Glomerular visceral epithelial cell (primary cell): Measurements from ENCODE around the gene TAOK1.
"Not testable (repeated sequence)": the region's sequence is repeated elsewhere in the genome, so short reads cannot be mapped to it uniquely, and the experiment has no call there.

Source experiments
- DNase-seq: peaks from one replicate; pipeline ENCODE4 v3.0.0-alpha.2; 2016; ENCODE audit errors: extremely low spot score

TAOK1 gene

DNA sequence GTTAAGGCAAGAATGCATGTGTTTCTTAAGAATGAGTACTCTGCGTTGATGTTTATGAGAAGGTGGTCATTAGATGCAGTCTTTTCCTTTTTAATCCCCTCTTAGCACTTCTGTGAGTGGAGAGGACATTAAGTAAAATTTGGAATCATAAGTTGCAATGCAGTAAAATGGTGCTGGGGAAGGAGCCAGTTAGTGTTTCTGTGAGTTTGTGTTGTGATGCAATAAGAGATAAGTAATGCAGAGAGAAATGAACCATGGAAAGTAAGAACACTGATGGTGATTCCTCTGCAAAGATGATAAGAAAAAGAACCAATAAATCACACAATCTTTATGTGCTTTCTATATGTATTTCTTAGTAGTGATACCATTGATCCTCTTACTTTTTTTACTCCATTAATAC lies 156.7 kb downstream of the TAOK1 start:
- no peak for DNase-seq

DNA sequence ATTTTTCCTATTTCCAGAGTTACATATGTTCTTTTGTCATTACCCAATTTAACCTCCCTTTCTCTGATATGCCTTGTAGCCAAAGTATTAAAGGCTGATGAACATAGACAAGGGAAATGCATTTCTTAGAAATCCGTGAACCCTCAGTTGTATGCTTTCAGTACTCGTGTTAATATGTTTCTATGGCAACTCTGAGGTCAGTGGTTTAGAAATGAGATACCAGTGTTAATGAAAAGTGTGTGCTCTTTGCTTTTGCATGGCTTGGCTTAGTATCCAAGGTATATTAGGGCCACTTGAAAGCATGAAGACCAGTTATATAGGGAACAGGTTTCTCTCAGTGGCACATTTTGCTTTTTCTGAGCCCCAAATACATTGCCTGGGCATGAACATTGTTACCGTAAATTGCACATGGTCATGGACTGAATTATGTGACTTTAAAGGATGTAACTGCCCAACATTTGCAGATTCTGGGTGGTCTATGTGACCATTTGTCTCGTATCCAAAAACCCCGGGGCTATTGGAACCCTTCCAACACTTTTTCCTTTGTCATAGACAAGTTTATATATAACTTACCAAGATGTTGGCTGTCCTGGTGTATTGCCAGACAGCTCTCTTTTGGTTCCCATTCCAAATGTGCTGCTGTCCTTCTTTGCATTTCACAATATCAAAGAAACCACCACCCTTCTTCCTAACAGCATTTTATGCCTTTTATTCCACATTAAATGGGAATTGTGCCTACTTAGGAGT lies 159.2 kb downstream of the TAOK1 start:
- DNase-seq: peak; percentile 31

DNA sequence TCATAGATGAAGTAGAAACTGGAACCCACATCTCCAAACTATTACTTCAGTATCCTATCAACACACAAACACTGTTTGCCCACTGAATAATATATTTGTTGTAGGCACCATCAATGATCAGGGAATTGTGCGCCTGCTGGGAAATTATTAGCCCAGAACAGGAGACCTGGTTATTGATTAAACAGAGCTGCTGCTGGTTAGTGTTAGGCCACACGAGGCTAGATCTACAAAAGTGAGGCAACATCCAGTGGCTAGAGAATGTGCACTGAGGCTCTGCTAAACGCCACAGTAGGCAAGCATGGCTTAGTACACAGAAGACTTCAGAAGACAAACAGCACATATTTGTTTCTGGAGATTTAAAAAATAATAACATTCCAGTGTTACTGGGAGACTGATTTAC lies 165.7 kb downstream of the TAOK1 start:
- peak; percentile 69 for DNase-seq

DNA sequence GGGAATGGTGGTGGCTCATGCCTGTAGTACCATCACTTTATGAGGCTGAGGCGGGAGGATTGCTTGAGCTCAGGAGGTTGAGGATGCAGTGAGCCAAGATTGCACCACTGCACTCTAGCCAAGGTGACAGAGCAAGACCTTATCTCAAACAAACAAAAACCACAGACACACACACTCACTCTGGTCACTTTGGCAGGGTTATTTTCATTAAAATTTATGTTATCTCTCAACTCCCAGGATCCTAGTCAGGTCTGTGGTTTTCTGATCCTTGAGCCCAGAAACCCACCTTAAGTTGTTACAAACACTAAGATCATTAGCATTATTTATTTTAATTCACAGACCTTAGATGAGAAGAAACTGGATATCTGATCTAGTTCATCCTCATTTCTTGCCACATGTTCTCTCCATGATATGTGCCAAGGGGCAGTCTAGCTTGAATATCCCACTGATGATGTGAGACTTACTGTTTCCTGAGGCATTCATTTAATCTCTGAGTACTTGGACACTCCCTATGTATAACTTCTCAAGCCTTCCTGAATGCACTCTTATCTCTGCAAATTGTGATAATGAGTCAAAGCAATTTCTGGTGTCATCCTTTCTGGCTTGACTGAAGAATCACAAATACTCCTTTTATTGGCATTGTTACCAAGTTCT lies 167.0 kb downstream of the TAOK1 start:
- DNase-seq: no peak

DNA sequence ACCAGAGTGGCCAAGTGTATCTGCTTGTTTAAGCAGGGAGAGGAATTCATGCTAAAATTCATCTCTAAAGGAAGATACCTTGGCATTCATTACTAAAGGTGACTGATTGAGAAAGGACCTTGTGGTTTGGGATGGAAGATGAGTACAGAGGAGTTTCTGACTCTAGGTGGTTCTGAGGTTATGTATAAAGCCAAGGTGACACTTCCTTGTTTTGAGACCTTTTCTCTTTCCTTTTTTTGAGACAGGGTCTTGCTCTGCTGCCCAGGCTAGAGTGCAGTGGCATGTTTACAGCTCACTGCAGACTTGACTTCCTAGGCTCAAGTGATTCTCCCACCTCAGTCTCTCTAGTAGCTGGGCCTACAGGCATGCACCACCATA lies 167.6 kb downstream of the TAOK1 start:
- DNase-seq: no peak

DNA sequence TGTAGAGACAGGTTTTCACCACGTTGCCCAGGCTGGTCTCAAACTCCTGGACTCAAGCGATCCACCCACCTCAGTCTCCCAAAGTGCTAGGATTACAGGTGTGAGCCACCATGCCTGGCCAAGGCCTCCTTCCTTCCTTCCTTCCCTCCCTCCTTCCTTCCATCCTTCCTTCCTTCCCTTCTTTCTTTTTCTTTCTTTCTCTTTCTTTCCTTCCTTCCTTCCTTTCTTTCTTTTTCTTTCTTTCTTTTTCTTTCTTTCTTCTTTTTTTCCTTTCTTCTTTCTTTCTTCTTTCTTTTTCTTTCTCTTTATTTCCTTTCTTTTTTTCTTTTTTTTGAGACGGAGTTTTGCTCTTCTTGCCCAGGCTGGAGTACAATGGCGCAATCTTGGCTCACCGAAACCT lies 168.0 kb downstream of the TAOK1 start:
- DNase-seq: not testable (repeated sequence)

DNA sequence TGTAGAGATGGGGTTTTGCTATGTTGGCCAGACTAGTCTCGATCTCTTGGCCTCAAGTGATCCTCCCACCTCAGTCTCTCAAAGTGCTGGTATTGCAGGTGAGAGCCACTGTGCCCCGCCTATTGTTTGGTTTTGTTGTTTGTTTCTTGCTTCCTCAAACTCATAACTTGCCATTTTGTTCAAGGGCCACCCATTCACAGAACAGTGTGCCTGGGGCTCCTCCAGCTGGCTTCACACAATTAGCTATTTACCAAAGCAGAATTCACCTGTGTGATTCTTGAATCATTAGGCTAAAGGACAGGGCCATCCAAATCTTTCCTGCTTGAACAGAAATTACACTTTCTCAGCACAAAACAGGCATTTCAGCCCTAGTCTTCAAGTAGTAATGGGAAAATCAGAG lies 169.5 kb downstream of the TAOK1 start:
- DNase-seq: no peak

DNA sequence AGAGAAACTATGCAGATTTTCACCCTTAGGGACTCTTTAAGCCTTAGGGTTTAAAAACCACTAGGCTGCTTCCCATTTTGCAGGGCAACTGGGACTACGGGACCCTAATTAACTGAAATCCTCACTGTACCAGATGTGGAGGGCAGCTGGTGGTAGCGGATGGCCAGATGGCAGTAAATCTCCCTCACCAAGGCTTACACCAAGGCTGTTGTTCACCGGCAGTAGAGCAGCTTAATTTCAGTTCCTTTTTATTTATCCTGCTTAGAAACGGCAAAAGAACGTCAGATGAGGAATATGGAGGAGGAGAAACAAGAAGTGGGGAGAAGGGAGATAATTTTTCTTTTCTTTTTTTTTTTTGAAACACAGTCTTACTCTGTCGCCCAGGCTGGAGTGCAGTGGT lies 170.2 kb downstream of the TAOK1 start:
- DNase-seq: no peak

DNA sequence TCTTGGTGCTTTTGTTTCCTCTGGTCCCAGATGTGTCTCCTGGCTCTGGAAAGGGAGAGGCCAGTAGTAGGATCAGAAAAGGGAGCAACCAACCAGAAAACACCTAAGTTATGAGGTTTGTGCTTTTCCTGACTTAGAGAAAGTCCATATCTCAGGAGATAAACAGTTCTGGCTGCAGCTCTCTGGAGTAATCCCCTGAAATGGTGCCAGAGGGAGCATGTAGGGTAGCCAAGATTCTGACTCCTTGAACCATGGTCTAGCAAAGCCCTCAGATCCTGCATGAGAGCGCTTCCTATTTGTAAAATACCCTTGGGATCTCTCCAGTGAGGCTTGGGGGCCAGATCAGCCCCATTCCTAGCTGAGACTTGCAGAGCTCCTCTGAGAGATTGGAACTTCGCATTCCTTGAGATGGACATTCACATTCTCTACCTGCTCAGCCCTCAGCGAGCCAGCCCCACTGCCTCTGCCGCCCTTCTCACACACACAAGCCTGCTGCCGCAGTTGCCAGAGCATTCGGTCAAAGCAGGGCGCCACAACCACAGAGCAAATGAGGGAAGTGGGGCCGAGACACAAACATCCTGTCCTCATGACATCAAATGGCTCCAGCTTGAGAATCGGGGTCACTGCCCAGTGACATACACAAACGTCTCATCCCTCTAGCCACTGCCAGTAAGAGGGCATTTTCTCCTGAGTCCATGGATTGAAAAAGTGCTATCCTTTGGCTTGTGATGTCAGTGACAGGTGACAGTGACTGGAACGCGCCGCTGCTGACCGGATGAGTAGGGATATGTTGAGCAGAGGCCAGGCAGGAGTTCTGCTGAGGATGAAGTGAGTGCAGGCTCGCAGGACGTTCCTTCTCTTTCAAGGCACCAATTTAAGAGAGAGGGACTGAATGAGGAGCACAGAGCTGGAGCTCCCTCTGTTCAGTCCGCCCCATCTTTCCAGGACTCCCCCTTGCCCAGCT lies 171.7 kb downstream of the TAOK1 start:
- DNase-seq: no peak

DNA sequence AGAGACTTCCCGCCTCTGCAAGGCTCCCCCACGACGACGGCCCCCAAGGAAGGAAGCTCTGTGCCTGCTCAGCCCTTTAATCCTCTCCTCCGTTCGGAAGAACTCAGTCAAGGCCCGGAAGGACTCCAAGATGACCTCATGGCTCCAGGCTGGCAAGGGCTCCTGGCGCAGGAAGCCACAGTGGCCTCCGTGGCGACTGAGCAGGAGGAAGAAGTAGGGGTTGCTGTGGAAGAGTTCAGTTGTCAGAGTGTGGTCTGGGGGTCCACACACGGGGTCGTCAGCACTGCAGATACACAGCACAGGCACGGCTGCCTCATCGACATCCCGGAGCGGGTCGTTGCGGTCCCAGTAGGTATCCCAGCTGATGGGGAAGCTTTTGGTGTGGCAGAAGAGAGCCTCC lies 172.5 kb downstream of the TAOK1 start:
- no peak for DNase-seq

DNA sequence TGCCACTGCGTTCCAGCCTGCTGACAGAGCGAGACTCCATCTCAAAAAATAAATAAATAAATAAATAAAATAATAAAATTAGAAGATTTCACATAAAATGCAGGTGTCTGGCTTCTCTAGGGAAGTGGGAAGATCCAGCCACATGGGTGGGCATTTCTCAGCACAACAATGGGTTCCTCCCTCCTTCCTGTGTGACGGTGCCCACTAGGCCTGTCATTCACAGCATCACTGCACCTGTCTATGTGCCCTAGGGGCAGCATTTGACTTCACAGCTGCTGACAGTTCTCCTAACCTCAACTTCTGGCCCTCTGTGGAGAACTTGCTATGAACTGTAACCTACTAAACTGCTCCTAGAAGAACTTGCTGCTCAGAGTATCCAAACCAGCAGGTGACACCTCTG lies 173.7 kb downstream of the TAOK1 start:
- DNase-seq: no peak

DNA sequence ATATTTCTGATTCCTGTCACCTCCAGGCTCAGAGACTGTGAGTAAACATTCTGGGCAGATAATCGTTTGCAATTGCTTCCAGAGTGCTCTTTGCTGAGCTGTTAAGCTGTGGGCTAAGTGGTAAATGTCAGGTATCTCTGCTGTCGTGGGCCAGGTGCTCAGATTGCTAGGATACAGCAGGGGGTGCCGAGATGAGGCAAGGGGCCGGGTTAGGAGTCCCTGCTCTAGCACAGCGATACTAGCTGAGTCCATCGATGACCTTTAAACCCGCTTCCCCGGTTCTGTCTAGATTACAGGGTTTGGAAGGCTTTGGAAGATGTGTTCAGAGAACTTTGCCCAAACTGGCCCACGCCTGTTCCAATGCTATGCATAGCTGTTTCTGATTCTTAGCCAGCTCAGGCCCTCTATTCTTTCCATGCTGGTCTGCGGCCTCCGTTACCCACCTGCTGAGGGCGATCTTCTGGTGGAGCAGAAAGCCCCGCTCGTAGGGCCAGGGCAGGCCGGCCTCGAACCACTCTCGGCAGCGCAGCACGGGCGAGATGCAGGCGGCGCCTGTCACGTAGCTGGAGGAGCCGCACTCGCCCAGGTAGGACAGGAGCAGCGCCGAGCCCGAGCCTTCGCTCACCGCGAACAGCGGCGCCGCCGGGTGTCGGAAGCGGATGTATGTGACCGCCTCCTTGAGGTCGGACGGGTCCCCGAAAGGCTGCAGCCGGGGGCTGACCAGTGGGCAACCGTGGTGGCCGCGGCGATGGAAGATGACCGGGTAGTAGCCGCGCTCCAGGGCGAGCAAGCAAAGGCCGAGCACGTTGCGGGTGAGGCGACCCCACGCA lies 175.7 kb downstream of the TAOK1 start:
- DNase-seq: peak; percentile 37

DNA sequence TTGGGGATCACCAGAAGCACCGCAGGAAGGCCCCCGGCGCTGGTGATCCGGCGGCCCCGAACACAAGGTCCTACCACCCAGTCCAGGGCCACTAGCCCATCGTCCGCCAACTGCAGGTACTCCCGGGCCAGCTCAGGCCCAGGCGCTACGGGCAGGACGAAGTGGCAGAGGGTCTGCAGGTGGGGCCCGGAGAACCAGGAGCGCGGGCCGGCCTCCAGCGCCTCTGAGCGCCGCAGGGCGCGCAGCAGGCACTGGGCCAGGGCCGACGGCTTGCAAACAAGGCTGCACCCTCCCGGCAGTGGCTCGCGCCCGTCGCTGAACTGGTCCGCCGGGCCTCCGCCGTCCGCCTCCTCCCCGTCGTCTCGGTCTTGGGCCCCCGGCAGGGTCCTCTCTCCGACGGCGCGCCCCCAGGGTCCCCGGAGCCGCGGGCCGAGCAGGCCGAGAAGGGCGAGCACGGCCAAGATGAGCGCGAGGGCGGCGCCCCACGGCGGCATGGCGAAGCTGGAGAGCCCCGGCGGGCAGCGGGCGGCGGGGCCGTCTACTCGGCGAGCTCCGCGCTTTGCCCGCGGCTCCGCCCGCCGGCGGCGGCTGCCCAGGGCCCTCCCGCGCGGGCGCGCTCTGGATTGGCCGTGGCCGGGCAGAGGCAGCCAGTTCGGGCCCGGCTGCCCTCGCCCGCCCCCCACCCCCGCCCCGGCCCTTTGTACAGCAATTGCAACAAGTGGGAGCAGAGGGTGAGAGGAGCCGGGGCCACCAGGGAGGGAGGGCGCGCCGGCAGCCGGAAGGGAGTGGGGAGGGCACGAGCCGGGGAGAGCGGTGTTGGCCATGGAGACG lies 176.5 kb downstream of the TAOK1 start, which contains the start of gene ABHD15:
Gene ABHD15, minus strand, starts transcription at position 565 of the 831 bp plus-strand sequence. Its CDS starts 71 bp downstream, at position 494.
- DNase-seq: peak; percentile 86

DNA sequence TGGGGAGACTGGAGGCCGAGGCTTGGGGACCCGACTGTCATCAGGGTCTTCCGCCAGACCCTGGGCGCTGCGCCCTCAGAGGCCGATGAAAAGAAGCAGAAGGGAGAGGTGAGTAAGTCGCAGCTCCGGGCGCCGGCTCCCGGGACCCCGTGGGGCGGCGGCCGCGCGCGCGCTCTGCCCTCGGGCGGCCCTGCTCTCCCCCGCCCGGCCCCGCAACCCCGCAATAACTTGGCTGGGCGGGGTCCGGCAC lies 177.1 kb downstream of the TAOK1 start:
- no peak for DNase-seq

DNA sequence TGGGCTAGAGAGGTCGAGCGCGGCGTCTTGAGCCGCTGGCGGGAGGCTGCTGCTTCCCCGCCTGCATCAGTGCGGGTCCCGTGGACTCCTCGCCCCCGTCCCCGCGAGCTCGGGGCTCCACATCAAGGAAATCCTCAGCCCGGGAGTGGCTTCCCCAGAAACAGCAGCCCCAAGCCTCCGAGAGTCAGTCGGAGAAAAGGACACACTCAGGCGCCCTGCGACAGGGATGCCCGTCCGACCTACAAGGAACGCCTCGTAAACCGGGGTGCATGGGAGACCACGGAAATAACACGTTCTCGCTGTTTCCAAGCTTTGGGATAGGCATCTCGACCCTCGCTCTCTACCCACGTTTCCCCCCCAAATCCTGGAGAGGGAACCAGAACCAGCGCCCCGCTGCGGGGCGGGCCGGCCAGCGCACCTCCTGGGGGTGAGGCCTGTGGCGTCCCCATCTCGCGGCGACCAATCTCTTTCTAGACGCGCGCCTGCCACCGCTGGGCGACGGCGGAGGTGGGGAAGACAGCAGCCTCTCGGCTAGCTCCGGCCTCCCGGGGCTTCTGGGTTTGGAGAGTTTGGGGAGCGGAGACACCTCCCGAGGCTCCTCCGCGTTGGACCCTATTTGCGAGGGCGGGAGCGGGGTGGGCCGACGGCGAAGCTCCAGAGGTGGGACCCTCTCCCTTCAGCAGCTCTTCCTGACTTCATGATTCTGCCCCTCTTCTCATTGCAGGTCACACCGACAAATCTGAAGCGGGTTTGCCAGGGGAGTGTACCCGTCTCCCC lies 177.6 kb downstream of the TAOK1 start:
- DNase-seq: peak; percentile 67

DNA sequence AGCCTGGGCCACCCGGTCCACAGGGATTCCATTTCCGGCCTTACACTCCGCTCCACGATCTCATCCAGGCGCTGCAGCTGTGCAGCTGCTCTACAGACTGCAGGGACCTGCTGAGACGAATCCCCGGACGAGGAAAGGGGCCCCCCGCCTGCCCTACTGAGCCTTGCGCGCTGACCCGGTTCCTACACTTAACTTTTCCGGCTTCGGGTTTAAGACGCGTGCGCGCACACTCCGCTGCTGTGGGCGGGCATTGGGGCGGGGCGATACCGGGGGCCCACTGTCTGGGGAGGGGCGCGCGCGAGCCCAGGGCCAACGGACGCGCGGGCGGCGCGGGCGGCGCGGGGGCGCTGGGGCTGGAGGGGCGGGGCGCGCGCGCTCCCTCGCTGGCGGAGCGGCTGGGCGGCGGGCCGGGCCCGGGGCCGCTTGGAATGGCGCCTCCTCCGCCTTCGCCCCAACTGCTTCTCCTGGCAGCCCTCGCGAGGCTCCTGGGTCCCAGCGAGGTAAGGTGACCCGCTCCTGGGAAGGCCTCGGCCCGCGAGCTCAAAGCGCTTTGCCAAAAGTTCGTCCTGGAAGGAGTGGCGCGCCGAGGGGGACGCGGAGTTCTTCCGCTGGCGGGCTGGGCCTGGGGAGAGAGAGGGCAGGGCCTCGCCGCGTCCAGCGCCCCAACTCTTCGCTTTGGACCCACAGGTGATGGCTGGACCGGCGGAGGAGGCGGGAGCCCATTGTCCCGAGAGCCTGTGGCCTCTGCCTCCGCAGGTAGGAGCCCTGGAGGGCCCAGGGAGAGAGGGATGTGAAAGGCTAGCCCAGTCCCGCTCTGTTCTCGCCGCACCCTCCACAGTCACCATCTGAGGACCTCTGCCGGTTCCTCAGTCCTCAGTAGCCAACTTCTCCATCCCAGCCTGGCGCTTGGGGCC lies 178.4 kb downstream of the TAOK1 start, which contains the start of gene TP53I13:
Gene TP53I13, plus strand, starts transcription at position 371 of the 914 bp plus-strand sequence. Its CDS starts 58 bp downstream, at position 429.
- DNase-seq: peak; percentile 90

DNA sequence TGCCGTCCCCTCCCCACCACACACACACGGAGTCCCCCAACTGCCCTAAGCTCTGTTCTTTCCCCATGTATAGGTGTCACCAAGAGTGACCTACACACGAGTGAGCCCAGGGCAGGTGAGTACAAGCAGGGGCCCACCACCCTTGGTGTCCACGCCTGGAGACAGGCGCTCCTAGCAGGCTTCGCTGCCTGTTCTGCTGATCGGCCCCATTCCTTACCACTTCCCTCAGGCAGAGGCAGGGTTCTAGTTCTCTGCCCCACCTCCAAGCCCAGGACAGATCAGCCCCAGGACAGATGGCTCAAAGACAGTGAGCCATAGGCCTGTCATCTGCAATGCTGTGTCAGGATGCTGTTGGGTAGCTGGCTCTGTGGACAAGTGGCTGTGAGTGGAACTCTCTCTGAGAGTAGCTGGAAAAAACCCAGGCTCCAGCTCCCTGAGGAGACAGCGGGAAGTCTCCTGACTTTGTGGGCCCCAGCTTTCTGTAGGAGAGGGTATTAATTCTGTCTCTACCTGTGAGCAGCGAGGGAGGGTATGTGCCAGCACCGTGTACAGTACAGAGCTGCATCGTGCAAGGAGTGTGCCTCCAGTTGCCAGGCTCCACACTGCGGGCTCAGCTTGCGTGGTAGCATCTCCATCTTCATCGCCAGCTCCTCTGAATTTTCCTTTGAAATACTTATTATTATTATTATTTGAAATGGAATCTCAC lies 179.2 kb downstream of the TAOK1 start:
- DNase-seq: no peak

DNA sequence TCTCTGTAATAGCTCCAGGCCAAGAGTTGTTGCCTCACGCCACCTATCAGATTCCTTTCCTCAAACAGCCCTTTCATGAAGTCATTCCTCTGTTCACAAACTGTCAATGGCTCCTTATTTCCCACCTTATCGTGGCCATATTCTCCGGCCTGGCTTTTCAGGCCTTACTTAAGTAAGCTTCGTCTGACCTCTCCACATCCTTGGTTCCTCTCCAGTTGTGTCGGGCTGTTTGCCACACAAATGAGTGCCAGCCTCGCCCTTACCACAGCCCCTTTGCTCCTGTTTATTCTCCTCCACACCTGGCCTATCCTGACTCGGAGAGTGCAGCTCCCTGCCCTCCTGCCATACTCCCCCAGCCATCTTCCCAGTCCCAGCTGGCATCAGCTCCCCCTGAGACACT lies 180.4 kb downstream of the TAOK1 start:
- DNase-seq: no peak
